CD4-positive, alpha-beta T cell treated with Interleukin-21 for 1 hour (primary cell): Measurements from ENCODE around the gene MED22.
"Not testable (repeated sequence)": the region's sequence is repeated elsewhere in the genome, so short reads cannot be mapped to it uniquely, and the experiment has no call there.

Source experiments
- DNase-seq: peaks from one replicate; pipeline ENCODE4 v3.0.0-alpha.2; 2020

The MED22 gene

GRCh38 chr9:133334161-133334560 is 13.8 kb downstream of the MED22 start:
- no peak for DNase-seq

GRCh38 chr9:133333566-133333965 is 14.4 kb downstream of the MED22 start:
- DNase-seq = no peak

- no peak for DNase-seq
Observed at GRCh38 chr9:133333011-133333410, 14.9 kb downstream of the MED22 start.

GRCh38 chr9:133332381-133332730 is 15.6 kb downstream of the MED22 start:
- DNase-seq = no peak

- DNase-seq = no peak
Observed at GRCh38 chr9:133331641-133332380, 16.1 kb downstream of the MED22 start.

GRCh38 chr9:133331221-133331620 is 16.7 kb downstream of the MED22 start:
- DNase-seq = no peak

GRCh38 chr9:133329306-133330156 is 18.4 kb downstream of the MED22 start:
- DNase-seq = not testable (repeated sequence)

- DNase-seq = no peak
Observed at GRCh38 chr9:133327834-133328484, 20.0 kb downstream of the MED22 start.

GRCh38 chr9:133327021-133327420 is 20.9 kb downstream of the MED22 start:
- not testable (repeated sequence) for DNase-seq

GRCh38 chr9:133323991-133324703 is 23.8 kb downstream of the MED22 start:
- DNase-seq = no peak

GRCh38 chr9:133323211-133323610 is 24.7 kb downstream of the MED22 start:
- no peak for DNase-seq

- no peak for DNase-seq
Observed at GRCh38 chr9:133322701-133323100, 25.2 kb downstream of the MED22 start.

GRCh38 chr9:133321411-133321935 is 26.5 kb downstream of the MED22 start:
- no peak for DNase-seq

- no peak for DNase-seq
Observed at GRCh38 chr9:133320421-133320881, 27.5 kb downstream of the MED22 start.

- DNase-seq = not testable (repeated sequence)
Observed at GRCh38 chr9:133317551-133317950, 30.4 kb downstream of the MED22 start.

- no peak for DNase-seq
Observed at GRCh38 chr9:133315997-133316396, 31.9 kb downstream of the MED22 start.

- no peak for DNase-seq
Observed at GRCh38 chr9:133309608-133310007, 38.3 kb downstream of the MED22 start.

- DNase-seq = no peak
Observed at GRCh38 chr9:133307301-133307700, 40.6 kb downstream of the MED22 start.

- no peak for DNase-seq
Observed at GRCh38 chr9:133306242-133307204, 41.4 kb downstream of the MED22 start.

- no peak for DNase-seq
Observed at GRCh38 chr9:133305731-133306130, 42.2 kb downstream of the MED22 start.
